Limb (tissue), 2 donors: ENCODE data around the gene SLC25A53.
A peak's percentile ranks its signal among the peaks of the same experiment; 100 is the strongest.

Experiments used
- DNase-seq, 2 donors: peaks; one replicate each; pipeline ENCODE4 v3.0.0-alpha.2; 2016; ENCODE audit errors: extremely low spot score in 2 of 2

Gene SLC25A53, protein sequence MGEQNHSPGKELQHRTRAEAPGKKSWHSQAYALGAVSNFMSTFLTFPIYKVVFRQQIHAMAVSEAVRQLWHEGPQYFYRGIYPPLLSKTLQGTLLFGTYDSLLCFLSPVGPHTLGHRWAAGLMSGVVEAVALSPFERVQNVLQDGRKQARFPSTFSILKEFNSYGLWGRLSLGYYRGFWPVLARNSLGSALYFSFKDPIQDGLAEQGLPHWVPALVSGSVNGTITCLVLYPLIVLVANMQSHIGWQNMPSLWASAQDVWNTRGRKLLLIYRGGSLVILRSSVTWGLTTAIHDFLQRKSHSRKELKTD

DNA sequence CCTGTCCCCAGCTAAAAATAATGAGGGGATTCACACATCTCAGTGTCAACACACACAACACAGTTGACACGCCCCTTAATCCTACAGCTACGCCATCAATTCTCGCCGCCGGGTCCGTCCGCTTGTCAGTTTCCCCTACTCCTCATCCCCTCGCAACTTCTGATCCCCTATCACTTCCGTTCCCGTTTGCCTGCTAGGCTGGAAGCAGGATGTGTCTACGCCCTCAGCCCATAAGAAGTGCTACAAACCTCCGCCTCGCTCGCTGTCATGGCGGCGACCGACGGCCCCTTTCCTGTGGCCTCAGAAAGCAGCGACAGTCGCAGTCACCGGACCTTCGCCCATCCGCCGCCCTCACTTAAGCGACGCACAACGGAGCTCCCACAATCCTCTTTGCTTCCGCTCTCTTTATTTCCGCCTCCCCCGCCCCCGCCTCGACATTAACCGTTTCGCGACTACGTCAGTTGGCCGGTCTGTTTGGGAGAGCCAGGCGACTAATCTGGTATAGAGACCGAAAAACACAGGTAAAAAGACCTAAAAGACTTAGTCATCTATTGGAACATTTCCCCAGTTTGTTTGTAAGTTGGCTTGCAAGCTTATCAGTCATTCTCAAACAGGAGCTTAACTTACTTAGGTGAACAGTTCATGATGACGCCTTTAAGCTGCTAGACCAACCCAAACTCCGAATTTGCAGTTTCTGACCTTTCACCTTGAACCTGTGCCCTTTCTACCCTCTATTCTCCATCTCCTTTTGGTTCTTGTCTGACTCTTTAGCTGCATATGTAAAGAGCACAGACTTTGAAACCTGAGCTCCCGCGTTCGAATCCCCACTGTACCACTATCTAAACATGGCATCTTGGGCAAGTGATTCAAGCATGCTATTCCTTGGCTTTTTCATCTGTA lies at the start of gene SLC25A53:
SLC25A53 (minus strand) TSS at position 380 of the 900 bp plus-strand sequence. CDS start 51,752 bp downstream, outside the sequence.
- DNase-seq = peak; percentile 80 to 86

DNA sequence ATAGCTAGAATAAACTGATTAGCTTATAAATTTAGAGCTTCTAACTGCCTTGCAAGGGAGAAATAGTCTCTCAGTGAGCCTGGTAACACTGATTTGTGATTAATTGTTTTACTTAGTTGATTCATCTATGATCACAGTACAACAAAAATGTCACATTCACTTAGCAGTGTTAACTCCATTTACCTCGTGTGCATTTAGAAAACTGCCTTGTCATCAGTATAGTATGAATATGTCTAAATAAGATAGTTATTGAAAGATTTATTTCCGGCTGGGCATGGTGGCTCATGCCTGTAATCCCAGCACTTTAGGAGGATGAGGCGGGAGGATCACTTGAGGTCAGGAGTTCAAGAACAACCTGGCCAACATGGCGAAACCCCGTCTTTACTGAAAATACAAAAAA lies 48.7 kb upstream of the SLC25A53 start:
- DNase-seq = no peak

GRCh38 chrX:104195489-104196084 lies 38.8 kb upstream of the SLC25A53 start:
- DNase-seq = peak in 1 of 2 donors; percentile 18

- no peak for DNase-seq
These were observed 38.2 kb upstream of the SLC25A53 start for GRCh38 chrX:104195013-104195412.

DNA sequence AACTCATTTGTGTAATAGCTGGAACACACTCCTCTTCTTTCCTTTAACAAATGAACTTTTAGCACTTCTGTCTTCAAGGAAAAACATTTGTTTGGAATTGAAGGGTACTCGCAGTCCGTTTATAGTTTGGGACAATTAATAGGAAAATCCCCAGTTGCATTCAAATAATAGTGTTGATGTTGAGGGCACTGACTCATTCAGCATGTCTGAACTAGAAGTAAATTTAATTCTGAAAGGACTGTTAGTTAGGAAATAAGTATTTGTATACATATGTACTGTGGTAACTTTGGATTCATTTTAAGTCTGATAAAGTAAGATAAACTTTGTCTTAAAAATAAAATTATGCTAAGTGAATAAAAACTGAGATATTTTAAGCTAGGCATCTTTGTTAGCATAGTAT lies 36.7 kb upstream of the SLC25A53 start:
- DNase-seq = no peak

GRCh38 chrX:104189837-104190236 lies 33.0 kb upstream of the SLC25A53 start:
- no peak for DNase-seq

- DNase-seq = no peak
These were observed 31.1 kb upstream of the SLC25A53 start for GRCh38 chrX:104187931-104188330.

- no peak for DNase-seq
These were observed 26.9 kb upstream of the SLC25A53 start for GRCh38 chrX:104183685-104184084.

DNA sequence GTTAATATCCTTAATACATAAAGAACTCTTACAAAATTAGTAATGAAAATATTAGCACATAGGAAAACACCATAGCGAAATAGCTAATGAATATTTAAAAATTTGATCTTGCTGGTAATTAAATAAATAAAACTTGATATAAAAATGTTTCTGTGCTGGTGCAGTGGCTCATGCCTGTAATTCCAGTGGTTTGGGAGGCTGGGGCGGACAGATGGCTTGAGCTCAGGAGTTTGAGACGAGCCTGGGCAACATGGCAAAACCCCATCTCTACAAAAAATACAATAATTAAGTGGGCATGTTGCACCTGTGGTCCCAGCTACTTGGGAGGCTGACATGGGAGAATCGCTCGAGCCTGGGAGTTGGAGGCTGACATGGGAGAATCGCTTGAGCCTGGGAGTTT lies 17.0 kb upstream of the SLC25A53 start:
- DNase-seq = no peak

GRCh38 chrX:104172788-104173187 lies 16.0 kb upstream of the SLC25A53 start:
- DNase-seq = no peak

DNA sequence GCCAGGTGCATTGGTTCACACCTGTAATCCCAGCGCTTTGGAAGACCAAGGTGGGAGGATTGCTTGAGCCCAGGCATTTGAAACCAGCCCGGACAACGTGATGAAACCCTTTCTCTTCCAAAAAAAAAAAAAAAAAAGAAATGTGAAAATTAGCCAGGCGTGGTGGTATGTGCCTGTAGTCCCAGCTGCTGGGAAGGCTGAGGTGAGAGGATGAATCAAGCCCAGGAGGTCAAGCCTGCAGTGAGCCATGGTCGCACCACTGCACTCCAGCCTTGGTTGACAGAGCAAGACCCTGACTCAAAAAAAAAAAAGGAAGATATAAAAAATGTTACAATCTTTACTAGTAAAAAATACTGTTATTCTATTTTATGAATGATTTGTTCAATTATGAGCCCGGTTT lies 15.3 kb upstream of the SLC25A53 start:
- DNase-seq = no peak

DNA sequence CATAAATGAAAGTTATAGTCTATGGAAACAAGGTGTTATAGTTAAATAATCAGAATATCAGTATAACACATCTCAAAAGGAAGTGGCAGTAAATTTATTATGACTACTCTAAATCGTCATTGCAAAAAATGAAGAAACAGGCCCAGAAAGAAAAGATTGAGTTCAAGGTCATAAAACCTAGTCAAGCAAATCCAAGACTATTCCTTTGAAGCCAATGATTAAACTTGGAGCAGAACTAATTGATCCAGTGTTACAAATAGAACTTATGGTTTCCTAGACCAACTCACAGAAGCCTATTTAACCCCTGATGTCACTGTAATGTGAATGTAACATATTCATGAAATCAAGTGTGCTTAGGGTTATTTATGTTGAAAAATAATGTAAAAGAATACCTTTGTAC lies 11.3 kb upstream of the SLC25A53 start:
- no peak for DNase-seq

DNA sequence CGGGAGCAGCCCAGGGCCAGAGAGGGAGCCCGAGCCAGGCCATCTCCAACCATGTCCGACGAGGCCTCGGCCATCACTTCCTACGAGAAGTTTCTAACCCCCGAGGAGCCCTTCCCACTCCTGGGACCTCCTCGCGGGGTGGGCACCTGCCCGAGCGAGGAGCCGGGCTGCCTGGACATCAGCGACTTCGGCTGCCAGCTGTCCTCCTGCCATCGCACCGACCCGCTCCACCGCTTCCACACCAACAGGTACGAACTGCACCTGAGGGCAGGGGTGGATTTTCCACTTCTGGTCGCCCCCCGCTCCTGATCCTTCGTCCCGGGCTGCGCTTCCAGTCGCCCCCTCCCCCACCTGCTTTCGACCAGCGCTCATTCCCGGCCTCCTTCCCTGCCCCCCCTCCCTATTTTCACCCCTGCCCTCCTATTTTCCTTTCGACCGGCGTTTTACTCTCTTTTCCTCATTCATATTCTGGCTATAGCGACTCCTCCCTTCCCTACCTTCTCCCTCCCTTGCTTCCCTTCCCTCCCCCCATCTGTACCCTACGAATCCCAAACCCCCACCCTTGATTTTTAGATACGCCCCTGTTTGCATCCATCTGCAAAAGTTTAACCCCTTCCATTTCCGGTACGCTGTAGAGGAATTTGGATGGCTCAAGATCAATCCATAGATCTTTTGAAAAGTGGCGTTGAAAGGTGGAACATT lies 10.1 kb upstream of the SLC25A53 start:
- peak in 1 of 2 donors; percentile 2 for DNase-seq

GRCh38 chrX:104165894-104166734 lies 9.3 kb upstream of the SLC25A53 start, which contains the start of gene FAM199X:
Gene FAM199X, plus strand, starts transcription at chrX:104166453. Its CDS starts 333 bp downstream, at chrX:104166786.
- peak; percentile 78 to 88 for DNase-seq

GRCh38 chrX:104151037-104151436 lies 5.8 kb downstream of the SLC25A53 start:
- DNase-seq = no peak

GRCh38 chrX:104141087-104141760 lies 15.6 kb downstream of the SLC25A53 start:
- no peak for DNase-seq

DNA sequence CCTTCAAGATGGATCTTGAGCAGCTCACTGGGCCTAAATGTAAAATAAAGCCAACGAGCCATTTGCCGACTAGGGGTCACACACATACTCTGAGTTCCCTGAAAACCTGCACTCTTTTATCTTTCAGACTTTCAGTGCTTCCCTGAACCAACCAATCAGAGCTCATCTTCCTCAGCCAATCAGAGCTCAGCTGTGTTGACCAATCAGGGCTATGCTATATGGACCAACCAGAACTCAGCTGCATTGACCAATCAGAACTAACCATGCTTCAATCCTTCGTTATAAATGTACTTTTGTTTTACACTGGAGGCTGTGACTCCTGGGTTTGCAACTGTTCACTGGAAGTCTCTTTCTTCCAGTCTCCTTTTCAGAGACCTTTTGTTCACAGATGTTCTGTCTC lies 19.3 kb downstream of the SLC25A53 start:
- no peak for DNase-seq

DNA sequence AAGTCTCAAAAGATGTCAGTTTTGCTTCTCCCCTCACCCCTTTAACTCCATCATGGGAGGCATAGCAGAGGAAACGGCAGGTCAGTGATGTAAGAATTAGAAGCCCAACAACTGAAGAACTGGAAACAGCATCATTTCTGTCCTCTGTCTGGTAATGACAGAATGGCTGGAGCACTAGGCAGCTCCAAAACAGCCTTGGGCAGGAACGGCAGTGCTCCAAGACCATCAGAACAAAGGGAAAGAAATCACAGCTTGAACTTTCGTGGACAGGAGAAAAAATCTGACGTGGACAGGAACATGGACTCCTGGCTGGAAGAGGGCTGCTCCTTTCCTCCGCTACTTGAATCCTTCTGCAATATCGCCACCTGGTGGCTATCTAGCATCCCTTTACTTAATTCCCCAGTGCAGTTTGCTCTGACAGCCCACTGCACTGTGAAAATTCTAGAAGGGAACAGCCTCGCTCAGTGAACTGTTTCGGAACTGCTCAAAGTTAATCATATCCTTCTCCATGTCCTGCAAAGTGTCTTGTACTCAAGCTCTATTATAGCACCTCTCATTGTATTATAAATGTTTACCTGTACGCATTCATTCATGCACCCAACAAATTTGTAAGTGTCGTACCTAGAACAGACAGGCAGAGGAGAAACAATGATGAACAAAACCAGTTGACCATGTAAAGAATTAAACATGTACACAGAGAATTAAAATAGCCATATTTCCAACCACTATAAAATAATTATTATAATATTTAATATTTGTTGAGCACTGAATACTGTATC lies 20.4 kb downstream of the SLC25A53 start:
- peak; percentile 74 to 80 for DNase-seq

DNA sequence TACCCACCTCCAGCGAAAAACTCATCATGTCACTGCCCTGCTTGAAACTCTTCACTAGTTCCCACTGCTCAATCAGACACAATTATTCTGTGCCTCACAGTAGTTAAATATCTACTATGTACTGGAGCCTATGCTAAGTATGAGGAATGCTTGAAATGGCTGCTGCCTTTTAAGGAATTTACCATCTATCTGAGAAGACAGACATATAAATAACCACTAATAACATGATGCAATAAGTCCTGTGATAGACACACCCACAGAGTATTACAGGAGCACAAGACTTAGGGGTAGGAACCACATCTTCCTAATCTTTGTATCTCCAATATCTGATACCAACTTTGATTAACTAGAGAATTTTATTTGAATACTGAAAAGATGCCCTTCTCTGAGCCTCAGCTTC lies 21.1 kb downstream of the SLC25A53 start:
- DNase-seq = no peak
